NCI-H446 treated with DMSO at 0.1 percent for 48 hours (cell line): ENCODE data around the gene PCDHGA1.
"Not testable (repeated sequence)": the region's sequence is repeated elsewhere in the genome, so short reads cannot be mapped to it uniquely, and the experiment has no call there.

Experiments
- DNase-seq: peaks from one replicate; lab custom pipeline; 2025; lab: John Stamatoyannopoulos, UW

PCDHGA1 gene

GRCh38 chr5:141383345-141383744 is 53.0 kb downstream of the PCDHGA1 start:
- DNase-seq: no peak

- no peak for DNase-seq
Observed at GRCh38 chr5:141384471-141385267, 54.4 kb downstream of the PCDHGA1 start.

- not testable (repeated sequence) for DNase-seq
Observed at GRCh38 chr5:141387557-141388311, 57.4 kb downstream of the PCDHGA1 start, which contains the start of gene PCDHGB4. Gene PCDHGB4, plus strand, starts transcription at chr5:141387698. Its CDS starts 187 bp downstream, at chr5:141387885.

- DNase-seq: no peak
Observed at GRCh38 chr5:141388661-141389060, 58.3 kb downstream of the PCDHGA1 start.

GRCh38 chr5:141389153-141390042 is 59.1 kb downstream of the PCDHGA1 start:
- DNase-seq: no peak

GRCh38 chr5:141392429-141393198 is 62.3 kb downstream of the PCDHGA1 start, which contains the start of gene PCDHGA8:
Gene PCDHGA8, plus strand, starts transcription at chr5:141392633. Its CDS starts 181 bp downstream, at chr5:141392814.
- DNase-seq: no peak

GRCh38 chr5:141393267-141393666 is 63.0 kb downstream of the PCDHGA1 start:
- DNase-seq: no peak

- not testable (repeated sequence) for DNase-seq
Observed at GRCh38 chr5:141394401-141395187, 64.3 kb downstream of the PCDHGA1 start.

GRCh38 chr5:141397756-141398551 is 67.6 kb downstream of the PCDHGA1 start, which contains the start of gene PCDHGB5:
Gene PCDHGB5, plus strand, starts transcription at chr5:141397947. Its CDS starts 181 bp downstream, at chr5:141398128.
- DNase-seq: not testable (repeated sequence)

- DNase-seq: no peak
Observed at GRCh38 chr5:141398608-141399007, 68.3 kb downstream of the PCDHGA1 start.

GRCh38 chr5:141399555-141400258 is 69.4 kb downstream of the PCDHGA1 start:
- no peak for DNase-seq

GRCh38 chr5:141402553-141403243 is 72.4 kb downstream of the PCDHGA1 start, which contains the start of gene PCDHGA9:
Gene PCDHGA9, plus strand, starts transcription at chr5:141402778. Its CDS starts 175 bp downstream, at chr5:141402953.
- DNase-seq: no peak

GRCh38 chr5:141403387-141403786 is 73.1 kb downstream of the PCDHGA1 start:
- DNase-seq: no peak

- DNase-seq: not testable (repeated sequence)
Observed at GRCh38 chr5:141407790-141408505, 77.6 kb downstream of the PCDHGA1 start, which contains the start of gene PCDHGB6. Gene PCDHGB6, plus strand, starts transcription at chr5:141408021. Its CDS starts 182 bp downstream, at chr5:141408203.

- no peak for DNase-seq
Observed at GRCh38 chr5:141409598-141410306, 79.4 kb downstream of the PCDHGA1 start.

- DNase-seq: no peak
Observed at GRCh38 chr5:141411575-141411974, 81.3 kb downstream of the PCDHGA1 start.
